ENCODE measurements around the gene PKN1. TPM values are rescaled to one million over a fixed set of nuclear protein-coding genes. Genes with fewer than 3 reads are reported as not detected.

PKN1 gene
- total and polyA plus RNA-seq, 2 donors (not counting 1 experiment from before 2014, with no cell fraction given) = 114 to 171 TPM

DNA sequence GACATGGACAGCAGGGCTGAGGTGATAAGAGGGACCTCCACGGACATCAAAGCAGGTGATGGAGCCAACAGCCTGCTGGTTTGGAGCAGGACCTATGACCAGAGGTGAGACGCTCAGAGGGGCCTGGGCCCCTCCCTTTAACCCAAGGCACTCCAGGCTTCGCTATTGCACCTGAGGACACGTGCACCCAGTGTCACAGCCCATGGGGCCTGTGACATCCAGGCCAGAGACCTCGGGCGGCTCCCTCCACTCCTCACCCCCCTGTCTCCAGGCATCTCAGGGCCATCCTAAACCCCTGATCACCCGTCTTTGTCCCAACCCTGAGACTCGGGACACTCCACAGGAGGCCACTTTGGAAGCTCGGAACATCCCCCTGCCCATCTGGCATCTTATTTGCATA lies 38.9 kb upstream of the PKN1 start:
- ATAC-seq (ENCODE audit: low read depth) (no peak), DNase-seq (peak; percentile 44)
- intact Hi-C loops (cut with micrococcal nuclease) = no loop called here
- Histone ChIP-seq H3K36me3 (replicated peaks in 1 of 2; ENCODE audit: control extremely low read depth in 1 of 2, control insufficient read depth in 1 of 2, extremely low read depth in 1 of 2, insufficient read depth in 2 of 2, low read length in 1 of 2) (peaks cover 2 to 55% of the 10 kb centered on the region in 2 experiments), H3K4me3 (ENCODE audit: control extremely low read depth in 1 of 5, extremely low read depth in 1 of 5, insufficient read depth in 1 of 5, low read depth in 2 of 5, low read length in 4 of 5) (no peak overlapping the region), H3K79me2 (ENCODE audit: control insufficient read depth, insufficient read depth, low read length) (no peaks in the 10 kb centered on the region), H2AFZ (ENCODE audit: insufficient read depth, low read depth, low read length, poor library complexity, severe bottlenecking) (no peak overlapping the region), H3K9me3 (ENCODE audit: control extremely low read depth in 1 of 3, control insufficient read depth in 2 of 3, insufficient read depth in 1 of 3, low read length in 2 of 3) (no peaks in the 10 kb centered on the region), H3K27ac (ENCODE audit: low read length in 2 of 2) (no peak overlapping the region), H3K4me1 (ENCODE audit: control insufficient read depth in 2 of 2, insufficient read depth in 2 of 2, low read length in 2 of 2) (no peaks in the 10 kb centered on the region), H3K9ac (ENCODE audit: low read length) (no peak overlapping the region), H3K4me2 (replicated peaks; ENCODE audit: low read depth, low read length, poor library complexity, severe bottlenecking) (no peak overlapping the region), H4K20me1 (ENCODE audit: control insufficient read depth, insufficient read depth, low read length, poor library complexity, severe bottlenecking) (peaks cover 5% of the 10 kb centered on the region), H3K27me3 (replicated peaks in 1 of 4; ENCODE audit: control extremely low read depth in 1 of 4, control insufficient read depth in 3 of 4, insufficient read depth in 4 of 4, low read length in 3 of 4) (no peaks in the 10 kb centered on the region)
- Mint-ChIP-seq H3K4me3 (no peak overlapping the region), H3K27me3 (no peaks in the 10 kb centered on the region), H3K4me1 (no peaks in the 10 kb centered on the region), H3K27ac (peak overlapping the region; percentile 46), H3K9me3 (ENCODE audit: insufficient read depth) (no peaks in the 10 kb centered on the region)
- 95% methylated on average over 9 of the region's 9 CpGs for WGBS (ENCODE audit: insufficient coverage)
- POLR2A ChIA-PET = no interaction called here
- no peak for TF ChIP-seq EZH2 (IDR thresholded peaks at IDR 0.05; ENCODE audit: borderline replicate concordance, insufficient read depth, low read depth, low read length, poor library complexity, severe bottlenecking)
- TF ChIP-seq, protein P1, sequence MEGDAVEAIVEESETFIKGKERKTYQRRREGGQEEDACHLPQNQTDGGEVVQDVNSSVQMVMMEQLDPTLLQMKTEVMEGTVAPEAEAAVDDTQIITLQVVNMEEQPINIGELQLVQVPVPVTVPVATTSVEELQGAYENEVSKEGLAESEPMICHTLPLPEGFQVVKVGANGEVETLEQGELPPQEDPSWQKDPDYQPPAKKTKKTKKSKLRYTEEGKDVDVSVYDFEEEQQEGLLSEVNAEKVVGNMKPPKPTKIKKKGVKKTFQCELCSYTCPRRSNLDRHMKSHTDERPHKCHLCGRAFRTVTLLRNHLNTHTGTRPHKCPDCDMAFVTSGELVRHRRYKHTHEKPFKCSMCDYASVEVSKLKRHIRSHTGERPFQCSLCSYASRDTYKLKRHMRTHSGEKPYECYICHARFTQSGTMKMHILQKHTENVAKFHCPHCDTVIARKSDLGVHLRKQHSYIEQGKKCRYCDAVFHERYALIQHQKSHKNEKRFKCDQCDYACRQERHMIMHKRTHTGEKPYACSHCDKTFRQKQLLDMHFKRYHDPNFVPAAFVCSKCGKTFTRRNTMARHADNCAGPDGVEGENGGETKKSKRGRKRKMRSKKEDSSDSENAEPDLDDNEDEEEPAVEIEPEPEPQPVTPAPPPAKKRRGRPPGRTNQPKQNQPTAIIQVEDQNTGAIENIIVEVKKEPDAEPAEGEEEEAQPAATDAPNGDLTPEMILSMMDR (IDR thresholded peaks at IDR 0.05) = no peak
- CTCF ChIA-PET = interaction anchor here (2.0 kb wide), 1 partner anchor 32 kb away, joined by 6 read pairs; no protein-coding TSS in a partner anchor

DNA sequence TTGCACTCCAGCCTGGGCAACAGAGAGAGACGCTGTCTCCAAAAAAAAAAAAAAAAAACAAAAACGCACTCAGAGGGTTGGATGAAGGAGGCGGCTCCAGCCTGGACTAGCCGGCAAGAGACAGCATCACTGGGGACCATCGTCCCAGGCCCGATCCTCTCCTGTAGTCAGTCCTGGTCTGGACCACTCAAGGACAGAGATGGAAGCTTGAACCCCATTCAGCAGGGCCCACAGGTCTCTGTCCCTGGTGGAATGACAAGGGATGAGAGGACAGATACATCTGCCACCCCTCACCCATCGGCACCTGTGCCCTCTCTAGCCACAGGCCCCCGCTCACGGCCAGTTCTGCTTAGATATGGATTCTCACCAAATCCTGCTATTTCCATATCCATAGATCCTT lies 37.8 kb upstream of the PKN1 start:
- Histone ChIP-seq H3K36me3 (replicated peaks in 1 of 2; ENCODE audit: control extremely low read depth in 1 of 2, control insufficient read depth in 1 of 2, extremely low read depth in 1 of 2, insufficient read depth in 2 of 2, low read length in 1 of 2) (peaks cover 2 to 57% of the 10 kb centered on the region in 2 experiments), H3K79me2 (ENCODE audit: control insufficient read depth, insufficient read depth, low read length) (no peaks in the 10 kb centered on the region), H2AFZ (ENCODE audit: insufficient read depth, low read depth, low read length, poor library complexity, severe bottlenecking) (no peak overlapping the region), H3K27me3 (replicated peaks in 1 of 4; ENCODE audit: control extremely low read depth in 1 of 4, control insufficient read depth in 3 of 4, insufficient read depth in 4 of 4, low read length in 3 of 4) (no peaks in the 10 kb centered on the region), H3K4me1 (ENCODE audit: control insufficient read depth in 2 of 2, insufficient read depth in 2 of 2, low read length in 2 of 2) (peaks cover 0 to 2% of the 10 kb centered on the region in 2 donors), H3K27ac (ENCODE audit: low read length in 2 of 2) (no peak overlapping the region), H3K4me2 (replicated peaks; ENCODE audit: low read depth, low read length, poor library complexity, severe bottlenecking) (no peak overlapping the region), H3K4me3 (ENCODE audit: control extremely low read depth in 1 of 5, extremely low read depth in 1 of 5, insufficient read depth in 1 of 5, low read depth in 2 of 5, low read length in 4 of 5) (no peak overlapping the region), H3K9me3 (ENCODE audit: control extremely low read depth in 1 of 3, control insufficient read depth in 2 of 3, insufficient read depth in 1 of 3, low read length in 2 of 3) (no peaks in the 10 kb centered on the region), H4K20me1 (ENCODE audit: control insufficient read depth, insufficient read depth, low read length, poor library complexity, severe bottlenecking) (peaks cover 5% of the 10 kb centered on the region), H3K9ac (ENCODE audit: low read length) (no peak overlapping the region)
- POLR2A ChIA-PET = interaction anchor here (0.6 kb wide), 1 partner anchor 20 kb away, joined by 3 read pairs; no protein-coding TSS in a partner anchor
- 93% methylated on average over 7 of the region's 9 CpGs for WGBS (ENCODE audit: insufficient coverage)
- Mint-ChIP-seq H3K27me3 (no peaks in the 10 kb centered on the region), H3K9me3 (ENCODE audit: insufficient read depth) (no peaks in the 10 kb centered on the region), H3K27ac (peak overlapping the region; percentile 32), H3K4me1 (no peaks in the 10 kb centered on the region), H3K4me3 (no peak overlapping the region)
- no peak for TF ChIP-seq EZH2 (IDR thresholded peaks at IDR 0.05; ENCODE audit: borderline replicate concordance, insufficient read depth, low read depth, low read length, poor library complexity, severe bottlenecking)
- TF ChIP-seq, protein P1 (IDR thresholded peaks at IDR 0.05) = no peak
- DNase-seq = peak; percentile 39
- intact Hi-C loops (cut with micrococcal nuclease) = no loop called here
- ATAC-seq (ENCODE audit: low read depth) = no peak
- CTCF ChIA-PET = no interaction called here

Measured in B cell (primary cell).